ENCODE results near the gene RAE1.

- no peak for TF ChIP-seq EZH2 (IDR thresholded peaks at IDR 0.05)
- no peak for TF ChIP-seq POLR2AphosphoS5 (IDR thresholded peaks at IDR 0.05; ENCODE audit: borderline replicate concordance, low read depth, low read length)
Observed at GRCh38 chr20:57415771-57416170, 64.7 kb downstream of the RAE1 start.
